Liver (tissue), 9 donors: ENCODE results near the gene DPP4. TPM values are rescaled to one million over a fixed set of nuclear protein-coding genes. Genes with fewer than 3 reads are reported as not detected.
"Not testable (repeated sequence)": the region's sequence is repeated elsewhere in the genome, so short reads cannot be mapped to it uniquely, and the experiment has no call there.

ENCODE experiments used
- DNase-seq: peaks from one replicate; pipeline ENCODE4 v3.0.0-alpha.2; 2017; ENCODE audit warnings: low spot score
- H3K27ac ChIP-seq, 2 donors: one replicate each; pipeline ENCODE4 v1.7.0; 2013; ENCODE audit warnings: inconsistent platforms in 2 of 2, low read length in 2 of 2, control low read depth in 1 of 2, low read depth in 1 of 2, mild to moderate bottlenecking in 1 of 2
- H3K27me3 ChIP-seq, 4 donors: one replicate each; pipeline versions ENCODE4 v1.6.1 to v1.7.0; 2013; ENCODE audit warnings: low read length in 3 of 4, inconsistent platforms in 1 of 4, mild to moderate bottlenecking in 1 of 4, moderate library complexity in 1 of 4; ENCODE audit not compliant: control insufficient read depth in 4 of 4, insufficient read depth in 4 of 4
- H3K36me3 ChIP-seq, 4 donors: one replicate each; pipeline versions ENCODE4 v1.6.1 to v1.7.0; 2013; ENCODE audit warnings: low read length in 3 of 4, mild to moderate bottlenecking in 3 of 4, low read depth in 1 of 4, moderate library complexity in 1 of 4; ENCODE audit not compliant: control insufficient read depth in 4 of 4, insufficient read depth in 3 of 4
- H3K4me1 ChIP-seq, 4 donors: one replicate each; pipeline versions ENCODE4 v1.6.1 to v1.7.0; 2013; ENCODE audit warnings: low read length in 3 of 4, mild to moderate bottlenecking in 3 of 4, moderate library complexity in 1 of 4; ENCODE audit not compliant: control insufficient read depth in 4 of 4, insufficient read depth in 4 of 4
- H3K4me3 ChIP-seq, 3 donors: one replicate each; pipeline versions ENCODE4 v1.6.1 to v1.7.0; 2013; ENCODE audit warnings: low read length in 3 of 3, control low read depth in 1 of 3, low read depth in 1 of 3, mild to moderate bottlenecking in 1 of 3
- H3K9ac ChIP-seq, 2 donors: one replicate each; pipeline ENCODE4 v1.7.0; 2013; ENCODE audit warnings: low read length in 2 of 2, mild to moderate bottlenecking in 2 of 2, moderate library complexity in 2 of 2, control low read depth in 1 of 2, low read depth in 1 of 2
- H3K9me3 ChIP-seq, 4 donors: one replicate each; pipeline versions ENCODE4 v1.6.1 to v1.7.0; 2013; ENCODE audit warnings: low read length in 3 of 4; ENCODE audit not compliant: control insufficient read depth in 4 of 4
- EGR1 ChIP-seq, 2 donors: IDR thresholded peaks; 2 replicates each; pipeline ENCODE4 v1.6.1; 2016 to 2018; ENCODE audit warnings: antibody characterized with exemption in 2 of 2, low read depth in 2 of 2
- FOXA1 ChIP-seq: IDR thresholded peaks from 2 replicates; pipeline ENCODE4 v1.6.1; 2016; ENCODE audit warnings: antibody characterized with exemption
- FOXA2 ChIP-seq: IDR thresholded peaks from 2 replicates; pipeline ENCODE4 v1.6.1; 2016; ENCODE audit warnings: antibody characterized with exemption
- GABPA ChIP-seq, 2 donors: IDR thresholded peaks in 1 of 2; conservative IDR thresholded peaks in 1 of 2; 2 replicates each; pipeline ENCODE4 v1.6.1; 2016; ENCODE audit warnings: antibody characterized with exemption in 2 of 2, mild to moderate bottlenecking in 1 of 2, moderate library complexity in 1 of 2
- HNF4G ChIP-seq: IDR thresholded peaks from 2 replicates; pipeline ENCODE4 v1.6.1; 2016; ENCODE audit warnings: antibody characterized with exemption
- JUND ChIP-seq, 2 donors: IDR thresholded peaks; 2 replicates each; pipeline ENCODE4 v1.6.1; 2016; ENCODE audit warnings: antibody characterized with exemption in 2 of 2
- RAD21 ChIP-seq, 2 donors: IDR thresholded peaks; 2 replicates each; pipeline ENCODE4 v1.6.1; 2016; ENCODE audit warnings: antibody characterized with exemption in 2 of 2, mild to moderate bottlenecking in 2 of 2
- RXRA ChIP-seq, 2 donors: IDR thresholded peaks; 2 replicates each; pipeline ENCODE4 v1.6.1; 2017 to 2018; ENCODE audit warnings: antibody characterized with exemption in 2 of 2, mild to moderate bottlenecking in 1 of 2
- SP1 ChIP-seq: IDR thresholded peaks from 2 replicates; pipeline ENCODE4 v1.6.1; 2018; ENCODE audit warnings: antibody characterized with exemption, mild to moderate bottlenecking
- TAF1 ChIP-seq: conservative IDR thresholded peaks from 2 replicates; pipeline ENCODE4 v1.6.1; 2016; ENCODE audit warnings: antibody characterized with exemption, mild to moderate bottlenecking
- YY1 ChIP-seq: IDR thresholded peaks from 2 replicates; pipeline ENCODE4 v1.6.1; 2016; ENCODE audit warnings: antibody characterized with exemption, mild to moderate bottlenecking
- WGBS: extraction: QIAGEN DNeasy Blood & Tissue Kit; methylation state at CpG from one replicate; pipeline ENCODE4 v1.1.7; 2013; 5-methylcytosine and 5-hydroxymethylcytosine counted together
- polyA plus RNA-seq, 2 donors: library from polyadenylated mRNA; stranded (reverse) in 1 of 2; unstranded in 1 of 2; fragments of 200-250 nt in 1 of 2; fragments of >200 nt in 1 of 2; fragmentation: Nextera tagmentation in 1 of 2; extraction: Ambion mirVana in 1 of 2; gene quantifications; one replicate each; pipeline versions ENCODE4 v1.2.1 to v1.2.3, GENCODE V29; 2013 to 2015
- total RNA-seq, 2 donors: library from RNA; depleted of rRNA; stranded (reverse); fragments of >200 nt; gene quantifications; one replicate each; pipeline ENCODE4 v1.2.3, GENCODE V29; 2014
- TF ChIP-seq, protein P1 (sequence below): IDR thresholded peaks from 2 replicates; pipeline ENCODE4 v1.6.1; 2016; ENCODE audit warnings: antibody characterized with exemption, mild to moderate bottlenecking
- TF ChIP-seq, protein P2 (sequence below): IDR thresholded peaks from 2 replicates; pipeline ENCODE4 v1.6.1; 2016; ENCODE audit warnings: antibody characterized with exemption
- donor health status: healthy.
- donor health status: healthy.
- donor health status: healthy.
- donor health status: healthy.
- donor health status: healthy.

DPP4 gene
- total and polyA plus RNA-seq, 4 donors = 9.6 to 30.1 (median 13.5) TPM

DNA sequence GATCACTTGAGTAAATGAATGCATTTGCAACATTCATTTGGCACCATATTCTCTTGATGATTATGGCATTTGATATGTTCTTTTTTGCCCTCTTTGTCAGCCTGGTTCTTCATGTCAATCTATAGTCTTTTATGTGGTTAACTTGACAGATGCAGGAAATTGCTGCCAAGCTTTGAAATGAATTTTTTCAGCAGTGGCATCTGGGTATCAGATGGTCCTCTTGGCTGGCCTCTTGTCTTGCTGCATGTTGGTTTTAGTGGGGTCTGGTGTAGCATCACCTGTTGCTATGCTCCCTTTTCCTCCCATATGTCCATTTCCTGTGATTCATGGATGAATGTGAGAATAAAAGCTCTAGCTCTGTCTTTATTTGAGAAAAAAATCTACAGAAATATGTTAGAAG, 119.9 kb downstream of the DPP4 start (continued):
- TF ChIP-seq GABPA (IDR thresholded peaks at IDR 0.05 in 1 of 2, conservative IDR thresholded peaks at IDR 0.05 in 1 of 2) (no peak), TAF1 (no peak), RXRA (IDR thresholded peaks at IDR 0.05) (no peak), EGR1 (IDR thresholded peaks at IDR 0.05; ENCODE audit: low read depth in 2 of 2) (no peak), RAD21 (IDR thresholded peaks at IDR 0.05) (no peak)

DNA sequence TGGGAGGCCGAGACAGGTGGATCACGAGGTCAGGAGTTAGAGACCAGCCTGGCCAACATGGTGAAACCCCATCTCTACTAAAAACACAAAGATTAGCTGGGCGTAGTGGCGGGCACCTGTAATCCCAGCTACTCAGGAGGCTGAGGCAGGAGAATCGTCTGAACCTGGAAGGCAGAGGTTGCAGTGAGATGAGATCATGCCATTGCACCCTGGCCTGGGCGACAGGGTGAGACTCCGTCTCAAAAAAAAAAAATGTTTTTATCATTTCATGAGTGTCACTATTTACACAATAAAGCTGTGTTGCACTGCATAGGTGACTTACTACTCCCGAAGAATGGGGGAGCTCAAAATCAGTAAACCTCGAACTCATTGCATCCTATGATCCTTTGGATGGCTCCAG, 120.6 kb downstream of the DPP4 start:
- H3K27ac ChIP-seq, H3K4me1 ChIP-seq, H3K36me3 ChIP-seq, H3K4me3 ChIP-seq, DNase-seq, H3K9me3 ChIP-seq, H3K9ac ChIP-seq, H3K27me3 ChIP-seq: not testable (repeated sequence)
- WGBS = 85% methylated on average over 9 of the region's 9 CpGs

DNA sequence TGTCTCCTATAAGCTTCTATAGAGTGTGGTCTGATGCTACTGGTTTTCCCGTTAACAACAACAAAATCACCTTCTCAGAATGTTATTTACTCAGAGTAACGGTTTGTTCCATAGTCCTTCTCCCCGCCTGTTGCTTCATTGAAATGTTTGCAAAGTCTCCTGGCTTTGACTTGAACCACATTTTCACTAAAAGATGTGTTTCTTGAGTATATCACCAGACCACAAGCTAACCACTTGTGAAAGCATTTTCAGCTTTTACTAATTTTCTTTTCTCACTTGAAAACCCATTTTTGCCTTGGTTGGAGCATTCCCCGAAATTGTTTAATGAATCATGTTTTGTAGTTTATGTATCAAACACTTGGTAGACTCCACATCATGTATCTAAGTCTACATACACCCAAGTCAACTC, 121.2 kb downstream of the DPP4 start:
- Histone ChIP-seq H3K9ac (no peak overlapping the region), H3K4me3 (no peak overlapping the region), H3K27ac (no peak overlapping the region), H3K9me3 (no peaks in the 10 kb centered on the region), H3K27me3 (peaks cover 0 to 3% (median 0%) of the 10 kb centered on the region in 4 donors), H3K36me3 (no peaks in the 10 kb centered on the region), H3K4me1 (peaks cover 0 to 2% (median 0%) of the 10 kb centered on the region in 4 donors)
- no peak for TF ChIP-seq FOXA1
- TF ChIP-seq JUND (IDR thresholded peaks at IDR 0.05) = no peak
- no peak for TF ChIP-seq EGR1 (IDR thresholded peaks at IDR 0.05; ENCODE audit: low read depth in 2 of 2)
- DNase-seq = no peak
- WGBS = 79% methylated on average over 4 of the region's 4 CpGs

DNA sequence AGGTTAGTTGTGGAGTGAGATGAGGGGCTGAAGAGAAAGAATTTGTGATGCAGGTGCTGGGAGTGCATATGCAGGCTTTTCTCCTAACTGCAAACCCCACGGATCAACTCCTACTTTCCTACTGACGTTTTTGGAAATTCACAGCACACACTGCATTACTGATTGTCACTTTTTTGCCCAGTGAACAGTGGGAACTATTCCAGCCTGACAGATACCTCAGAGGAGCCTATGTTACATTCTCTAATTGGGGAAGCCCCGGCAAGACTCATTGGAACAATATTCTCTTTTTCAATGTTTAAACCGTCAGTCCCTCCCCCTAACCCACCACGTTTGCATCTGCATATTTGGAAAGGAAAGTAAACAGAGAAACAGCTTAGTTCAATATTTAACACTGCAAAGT, 126.2 kb downstream of the DPP4 start:
- Histone ChIP-seq H3K9ac (no peak overlapping the region), H3K27me3 (peaks cover 0 to 7% (median 0%) of the 10 kb centered on the region in 4 donors), H3K4me1 (no peaks in the 10 kb centered on the region), H3K27ac (no peak overlapping the region), H3K36me3 (no peaks in the 10 kb centered on the region), H3K4me3 (no peak overlapping the region), H3K9me3 (no peaks in the 10 kb centered on the region)
- TF ChIP-seq RXRA (IDR thresholded peaks at IDR 0.05) = no peak
- TF ChIP-seq, protein P1, sequence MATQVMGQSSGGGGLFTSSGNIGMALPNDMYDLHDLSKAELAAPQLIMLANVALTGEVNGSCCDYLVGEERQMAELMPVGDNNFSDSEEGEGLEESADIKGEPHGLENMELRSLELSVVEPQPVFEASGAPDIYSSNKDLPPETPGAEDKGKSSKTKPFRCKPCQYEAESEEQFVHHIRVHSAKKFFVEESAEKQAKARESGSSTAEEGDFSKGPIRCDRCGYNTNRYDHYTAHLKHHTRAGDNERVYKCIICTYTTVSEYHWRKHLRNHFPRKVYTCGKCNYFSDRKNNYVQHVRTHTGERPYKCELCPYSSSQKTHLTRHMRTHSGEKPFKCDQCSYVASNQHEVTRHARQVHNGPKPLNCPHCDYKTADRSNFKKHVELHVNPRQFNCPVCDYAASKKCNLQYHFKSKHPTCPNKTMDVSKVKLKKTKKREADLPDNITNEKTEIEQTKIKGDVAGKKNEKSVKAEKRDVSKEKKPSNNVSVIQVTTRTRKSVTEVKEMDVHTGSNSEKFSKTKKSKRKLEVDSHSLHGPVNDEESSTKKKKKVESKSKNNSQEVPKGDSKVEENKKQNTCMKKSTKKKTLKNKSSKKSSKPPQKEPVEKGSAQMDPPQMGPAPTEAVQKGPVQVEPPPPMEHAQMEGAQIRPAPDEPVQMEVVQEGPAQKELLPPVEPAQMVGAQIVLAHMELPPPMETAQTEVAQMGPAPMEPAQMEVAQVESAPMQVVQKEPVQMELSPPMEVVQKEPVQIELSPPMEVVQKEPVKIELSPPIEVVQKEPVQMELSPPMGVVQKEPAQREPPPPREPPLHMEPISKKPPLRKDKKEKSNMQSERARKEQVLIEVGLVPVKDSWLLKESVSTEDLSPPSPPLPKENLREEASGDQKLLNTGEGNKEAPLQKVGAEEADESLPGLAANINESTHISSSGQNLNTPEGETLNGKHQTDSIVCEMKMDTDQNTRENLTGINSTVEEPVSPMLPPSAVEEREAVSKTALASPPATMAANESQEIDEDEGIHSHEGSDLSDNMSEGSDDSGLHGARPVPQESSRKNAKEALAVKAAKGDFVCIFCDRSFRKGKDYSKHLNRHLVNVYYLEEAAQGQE = no peak
- TF ChIP-seq, protein P2, sequence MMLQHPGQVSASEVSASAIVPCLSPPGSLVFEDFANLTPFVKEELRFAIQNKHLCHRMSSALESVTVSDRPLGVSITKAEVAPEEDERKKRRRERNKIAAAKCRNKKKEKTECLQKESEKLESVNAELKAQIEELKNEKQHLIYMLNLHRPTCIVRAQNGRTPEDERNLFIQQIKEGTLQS = no peak
- TF ChIP-seq EGR1 (IDR thresholded peaks at IDR 0.05; ENCODE audit: low read depth in 2 of 2) = no peak
- no peak for TF ChIP-seq HNF4G
- TF ChIP-seq JUND (IDR thresholded peaks at IDR 0.05) = no peak
- TF ChIP-seq SP1 = no peak
- no peak for TF ChIP-seq FOXA1
- no peak for TF ChIP-seq FOXA2
- TF ChIP-seq YY1 = no peak
- 21% methylated on average over 5 of the region's 5 CpGs for WGBS
- DNase-seq = no peak
